GM23338 (cell line): Measurements from ENCODE around the gene EGFL7. TPM values are rescaled to one million over a fixed set of nuclear protein-coding genes. Genes with fewer than 3 reads are reported as not detected.

Source experiments
- ATAC-seq: fragments of 200-7000 bp; cut with Tn5 transposase; 3 replicates; pipeline ENCODE4 v1.9.1; 2020
- DNase-seq: peaks from one replicate; pipeline ENCODE4 v3.0.0-alpha.2; 2015; ENCODE audit warnings: low spot score
- H2AFZ ChIP-seq: fragments of 200-600 bp; sonication (generic); 2 replicates; pipeline ENCODE4 v1.8.0; 2016; ENCODE audit warnings: antibody characterized with exemption, mild to moderate bottlenecking, moderate library complexity
- H3F3A ChIP-seq: fragments of 200-600 bp; sonication (generic); replicated peaks from 2 replicates; pipeline ENCODE4 v1.8.0; 2017; ENCODE audit warnings: antibody characterized with exemption, mixed run types, low read depth
- H3K27ac ChIP-seq: fragments of 200-600 bp; sonication (generic); 2 replicates; pipeline ENCODE4 v1.6.1; 2016; ENCODE audit warnings: low read depth
- H3K27me3 ChIP-seq: fragments of 200-600 bp; sonication (generic); 2 replicates; pipeline ENCODE4 v1.8.0; 2016; ENCODE audit warnings: mild to moderate bottlenecking, mixed run types, moderate library complexity; ENCODE audit not compliant: insufficient read depth
- H3K36me3 ChIP-seq: fragments of 200-600 bp; sonication (generic); 2 replicates; pipeline ENCODE4 v1.8.0; 2016; ENCODE audit warnings: mild to moderate bottlenecking; ENCODE audit not compliant: insufficient read depth
- H3K4me1 ChIP-seq: fragments of 200-600 bp; sonication (generic); 2 replicates; pipeline ENCODE4 v1.8.0; 2016; ENCODE audit warnings: mild to moderate bottlenecking, moderate library complexity; ENCODE audit not compliant: insufficient read depth
- H3K4me2 ChIP-seq: fragments of 200-600 bp; sonication (generic); 2 replicates; pipeline ENCODE4 v1.7.1; 2017; ENCODE audit warnings: mixed run types
- H3K4me3 ChIP-seq: fragments of 200-600 bp; sonication (generic); 2 replicates; pipeline ENCODE4 v1.6.1; 2016; ENCODE audit warnings: mixed run types
- H3K79me2 ChIP-seq: fragments of 200-600 bp; sonication (generic); replicated peaks from 2 replicates; pipeline ENCODE4 v1.8.0; 2017; ENCODE audit warnings: mild to moderate bottlenecking; ENCODE audit not compliant: insufficient read depth
- H3K9me2 ChIP-seq: fragments of 200-600 bp; sonication (generic); 2 replicates; pipeline ENCODE4 v1.8.0; 2017; ENCODE audit not compliant: insufficient read depth
- H4K20me1 ChIP-seq: fragments of 200-600 bp; sonication (generic); replicated peaks from 2 replicates; pipeline ENCODE4 v1.8.0; 2017; ENCODE audit warnings: mild to moderate bottlenecking; ENCODE audit not compliant: insufficient read depth
- H3K27ac Mint-ChIP-seq: 2 replicates; pipeline ENCODE4 v1.8.0; 2020; ENCODE audit warnings: inconsistent platforms, mild to moderate bottlenecking, moderate library complexity, mixed read lengths
- H3K27me3 Mint-ChIP-seq: 3 replicates; pipeline ENCODE4 v1.8.0; 2022; ENCODE audit warnings: low read depth, mild to moderate bottlenecking, moderate library complexity, mixed read lengths, inconsistent platforms; ENCODE audit not compliant: insufficient read depth, poor library complexity
- H3K36me3 Mint-ChIP-seq: 3 replicates; pipeline ENCODE4 v1.8.0; 2021; ENCODE audit warnings: low read depth, mild to moderate bottlenecking, inconsistent platforms, moderate library complexity, mixed read lengths
- H3K4me1 Mint-ChIP-seq: 3 replicates; pipeline ENCODE4 v1.8.0; 2020; ENCODE audit warnings: mild to moderate bottlenecking, inconsistent platforms, mixed read lengths
- H3K4me3 Mint-ChIP-seq: 3 replicates; pipeline ENCODE4 v1.8.0; 2021; ENCODE audit warnings: moderate library complexity, mild to moderate bottlenecking, inconsistent platforms, mixed read lengths
- H3K9me3 Mint-ChIP-seq: 3 replicates; pipeline ENCODE4 v1.8.0; 2020; ENCODE audit warnings: moderate library complexity, mild to moderate bottlenecking, inconsistent platforms, mixed read lengths
- CTCF ChIP-seq, 2 experiments: fragments of 200-600 bp in 1 of 2; sonication (generic) in 1 of 2; conservative IDR thresholded peaks; 2 replicates each; pipeline versions ENCODE4 v1.5.1 to v1.6.1; 2016 to 2017; ENCODE audit warnings: antibody characterized with exemption in 2 of 2, low read depth in 2 of 2, mild to moderate bottlenecking in 2 of 2, moderate library complexity in 1 of 2
- ETS1 ChIP-seq: IDR thresholded peaks from 2 replicates; pipeline ENCODE4 v1.6.1; 2016; ENCODE audit warnings: antibody characterized with exemption
- EZH2phosphoT487 ChIP-seq: fragments of 200-600 bp; sonication (generic); IDR thresholded peaks from one replicate; pipeline ENCODE4 v1.8.1; 2018; ENCODE audit warnings: antibody characterized with exemption; ENCODE audit not compliant: unreplicated experiment
- JUNB ChIP-seq: IDR thresholded peaks from one replicate; pipeline ENCODE4 v1.6.1; 2016; ENCODE audit warnings: antibody characterized with exemption; ENCODE audit not compliant: unreplicated experiment
- NANOG ChIP-seq: IDR thresholded peaks from 2 replicates; pipeline ENCODE4 v1.6.1; 2016; ENCODE audit warnings: antibody characterized with exemption, borderline replicate concordance
- REST ChIP-seq: IDR thresholded peaks from one replicate; pipeline ENCODE4 v1.6.1; 2018; ENCODE audit warnings: antibody characterized with exemption; ENCODE audit not compliant: unreplicated experiment
- STAT1 ChIP-seq: IDR thresholded peaks from one replicate; pipeline ENCODE4 v1.6.1; 2016; ENCODE audit warnings: antibody characterized with exemption; ENCODE audit not compliant: unreplicated experiment
- ZNF462 ChIP-seq: fragments of 250-450 bp; sonication (Bioruptor Pico); IDR thresholded peaks from 2 replicates; pipeline ENCODE4 v1.5.0; 2020; ENCODE audit warnings: mild to moderate bottlenecking, moderate library complexity
- polyA plus RNA-seq: library from polyadenylated mRNA; unstranded; fragments of >200 nt; fragmentation: Nextera tagmentation; extraction: Ambion mirVana; gene quantifications from 2 replicates; pipeline ENCODE4 v1.2.1, GENCODE V29; 2016
- total RNA-seq: library from RNA; depleted of rRNA; stranded (reverse); fragments of >200 nt; shearing (Covaris generic); gene quantifications from 2 replicates; pipeline ENCODE4 v1.2.3, GENCODE V29; 2014

The EGFL7 gene
- total and polyA plus RNA-seq, 2 experiments from 2014 or later, result 44.4 to 60.8 TPM

GRCh38 chr9:136624184-136624951, 38.3 kb upstream of the EGFL7 start:
- Histone ChIP-seq H3K36me3 (no peaks in the 10 kb centered on the region), H3K27ac (no peak overlapping the region), H3K4me2 (no peak overlapping the region), H3K79me2 (no peaks in the 10 kb centered on the region), H3F3A (no peaks in the 10 kb centered on the region), H3K27me3 (no peaks in the 10 kb centered on the region), H4K20me1 (no peaks in the 10 kb centered on the region), H3K4me3 (no peak overlapping the region), H3K9me2 (no peaks in the 10 kb centered on the region), H2AFZ (no peak overlapping the region), H3K4me1 (no peaks in the 10 kb centered on the region)
- TF ChIP-seq JUNB (no peak), ZNF462 (CRISPR knock-in tag) (no peak), NANOG (no peak), ETS1 (no peak), REST (no peak), CTCF (conservative IDR thresholded peaks at IDR 0.05; ENCODE audit: low read depth in 2 of 2) (no peak), EZH2phosphoT487 (no peak), STAT1 (no peak)
- DNase-seq (no peak), ATAC-seq (no peak)
- Mint-ChIP-seq H3K4me1 (peaks cover 6% of the 10 kb centered on the region; the same call in 2 of the 3 replicates), H3K27ac (no peak overlapping the region), H3K9me3 (no peaks in the 10 kb centered on the region), H3K4me3 (no peak overlapping the region), H3K36me3 (no peaks in the 10 kb centered on the region), H3K27me3 (peaks cover 3% of the 10 kb centered on the region)
